Sciatic nerve (tissue), 2 donors: ENCODE measurements around the gene CRYBG3. TPM values are rescaled to one million over a fixed set of nuclear protein-coding genes. Genes with fewer than 3 reads are reported as not detected.
A peak's percentile ranks its signal among the peaks of the same experiment; 100 is the strongest.
"Not testable (repeated sequence)": the region's sequence is repeated elsewhere in the genome, so short reads cannot be mapped to it uniquely, and the experiment has no call there.

ENCODE experiments used
- ATAC-seq: fragments of 200-7000 bp; cut with Tn5 transposase; one replicate; pipeline ENCODE4 v1.9.1; 2020; ENCODE audit warnings: mild to moderate bottlenecking, moderate library complexity
- DNase-seq: peaks from one replicate; pipeline ENCODE4 v3.0.0-alpha.2; 2020; ENCODE audit warnings: low spot score
- intact Hi-C: fragments of 100-400 bp; cut with DNase I; formaldehyde crosslinking; loops from one replicate; pipeline ENCODE4 v1.14.2; 2022
- total RNA-seq: library from RNA; stranded (reverse); fragmentation: NEBNext Ultra II Directional; extraction: Animal tissue kit (Norgen Biotek cat#: 25700); gene quantifications from one replicate; pipeline ENCODE4 v1.2.1, GENCODE V29; 2021
- donor health status: DM: no; HTN: no; CAD: no.
- donor health status: DM: no; HTN: no; CAD: no.

CRYBG3 gene
- total RNA-seq, 1 donor from 2014 or later: 59.3 TPM

DNA sequence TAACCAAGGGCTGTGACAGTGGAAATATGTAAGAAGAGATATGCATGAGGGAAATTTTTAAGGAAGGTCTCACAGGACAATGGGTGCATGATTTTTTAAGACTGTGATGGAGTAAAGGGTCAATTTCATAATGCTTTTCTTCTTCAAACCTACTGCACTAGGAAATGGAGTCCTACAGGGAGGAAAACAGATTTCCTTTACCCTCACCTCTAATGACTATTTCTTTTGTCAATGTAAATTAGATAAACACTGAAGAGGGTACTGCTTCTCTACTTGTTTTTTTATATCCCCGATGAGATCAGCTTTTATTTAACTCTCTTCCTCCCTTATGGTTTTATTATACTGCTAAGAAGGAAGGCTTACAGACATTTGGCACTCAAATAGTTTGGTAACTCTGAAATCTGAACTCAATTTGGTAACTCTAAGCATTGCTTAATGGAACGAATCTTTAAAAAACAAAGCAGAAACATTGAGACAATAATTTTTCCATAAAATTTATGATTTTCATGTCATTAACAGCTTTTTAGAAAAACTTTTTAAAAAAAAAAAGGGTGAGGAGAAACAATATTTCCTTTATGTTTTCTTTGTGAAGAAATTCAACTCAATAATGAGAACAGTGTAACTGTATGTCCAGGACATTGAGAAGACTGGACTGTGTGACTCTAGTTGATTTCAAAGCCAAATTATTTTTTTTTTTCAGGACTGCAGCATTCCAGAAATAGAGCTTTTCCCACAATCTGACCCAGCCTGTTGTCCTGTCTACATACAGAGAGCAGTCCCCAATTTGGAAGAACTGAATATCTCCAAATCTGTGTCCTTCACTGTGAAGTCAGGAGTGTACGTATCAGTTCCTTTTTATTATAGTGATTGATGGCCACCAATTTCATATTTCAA, 64.4 kb downstream of the CRYBG3 start:
- intact Hi-C loops: no loop called here
- ATAC-seq (peak; percentile 69), DNase-seq (no peak)

DNA sequence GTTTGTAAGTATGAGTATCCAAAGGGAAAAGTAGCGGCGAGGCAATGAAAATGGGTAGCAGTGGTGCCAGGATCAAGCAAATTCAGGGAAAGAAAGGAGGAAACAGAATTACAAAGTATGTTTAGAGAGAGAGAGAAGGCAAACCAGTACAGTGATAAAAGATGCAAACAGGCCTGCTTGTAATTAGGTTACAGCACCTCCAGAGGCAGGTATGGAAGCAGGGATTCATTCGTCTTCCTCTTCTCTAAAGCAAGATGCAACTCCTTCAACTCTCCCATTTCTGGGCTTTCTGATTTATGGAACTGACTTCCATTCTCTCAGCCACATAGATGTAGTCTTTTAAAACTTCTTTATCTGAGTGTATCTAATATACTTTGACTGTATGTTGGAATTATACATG, 68.0 kb downstream of the CRYBG3 start:
- intact Hi-C loops: no loop called here
- ATAC-seq: no peak
- no peak for DNase-seq

DNA sequence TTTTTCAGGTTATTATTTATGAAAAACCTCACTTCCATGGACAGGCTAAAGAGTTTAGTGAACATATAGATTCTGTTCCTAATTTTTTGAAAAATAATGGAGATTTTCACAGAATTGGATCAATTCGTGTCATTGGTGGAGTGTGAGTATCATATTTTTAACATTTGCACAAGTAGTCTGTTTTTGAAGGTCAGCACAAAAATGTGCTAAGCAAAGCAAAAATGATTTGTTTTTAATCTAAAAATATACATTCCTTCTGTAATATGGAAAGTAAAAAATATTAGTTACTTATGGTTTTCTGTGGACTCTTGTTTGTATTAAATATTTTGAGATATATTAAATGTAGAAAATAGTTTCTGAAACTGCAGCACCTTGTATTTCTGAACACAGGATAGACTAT, 71.0 kb downstream of the CRYBG3 start:
- no peak for ATAC-seq
- DNase-seq: no peak
- intact Hi-C loops: no loop called here

DNA sequence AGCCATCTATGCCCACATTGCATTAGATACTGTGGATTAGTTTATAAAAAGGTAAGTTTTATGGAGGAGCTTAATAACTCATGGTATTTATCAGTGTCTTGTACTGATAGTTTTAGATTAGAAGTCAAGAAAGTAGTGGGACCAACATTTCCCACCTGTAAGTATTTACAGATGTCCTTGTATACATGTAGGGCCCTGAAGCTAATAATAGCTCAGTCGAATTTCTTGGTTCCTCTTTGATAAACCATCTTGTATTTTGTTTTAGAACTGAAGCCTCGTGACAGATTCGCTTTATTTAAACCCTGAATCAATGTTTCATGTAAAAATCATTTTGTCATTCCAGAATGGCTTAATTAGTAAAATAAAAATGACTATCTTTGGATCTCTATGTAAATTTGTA, 73.4 kb downstream of the CRYBG3 start:
- ATAC-seq: no peak
- intact Hi-C loops: no loop called here
- DNase-seq: no peak

- ATAC-seq (no peak), DNase-seq (no peak)
- intact Hi-C loops: no loop called here
These were observed 74.3 kb downstream of the CRYBG3 start for GRCh38 chr3:97896129-97896528.

DNA sequence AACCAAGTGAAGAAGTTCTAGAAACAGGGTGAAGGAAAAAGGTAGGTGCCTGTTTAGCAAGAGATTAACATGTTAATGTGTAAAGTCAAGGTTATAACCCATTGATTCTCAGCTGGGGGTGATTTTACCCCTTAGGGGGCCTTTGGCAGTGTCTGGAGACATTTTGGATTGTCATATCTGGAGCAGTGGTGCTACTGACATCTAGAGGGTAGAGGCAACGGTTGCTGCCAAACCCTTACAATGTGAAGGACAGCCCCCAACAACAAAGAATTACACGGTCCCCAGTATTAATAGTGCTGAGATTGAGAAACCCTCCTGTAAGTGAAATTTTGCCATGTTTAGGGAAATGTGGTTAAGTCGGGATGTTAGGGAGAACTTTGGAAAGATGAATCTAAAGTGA, 74.7 kb downstream of the CRYBG3 start:
- intact Hi-C loops: no loop called here
- no peak for DNase-seq
- no peak for ATAC-seq

DNA sequence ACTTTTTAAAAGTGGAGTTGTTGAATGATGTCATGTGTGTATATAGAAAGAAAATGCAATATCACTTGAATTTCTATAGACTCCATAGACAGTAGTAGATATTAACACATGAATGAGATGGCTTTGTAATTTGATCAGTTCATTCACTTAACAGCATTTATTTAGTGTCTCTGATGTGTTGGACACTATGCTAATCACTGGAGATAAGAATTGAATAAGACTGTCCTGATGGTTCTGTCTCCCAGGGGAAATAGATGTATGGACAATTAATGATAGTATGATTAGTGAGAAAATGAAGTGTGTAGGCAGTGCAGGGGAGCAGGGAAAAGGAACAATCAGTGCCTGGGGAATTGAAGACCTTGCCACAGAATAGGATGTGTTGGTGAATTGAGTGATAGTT, 77.5 kb downstream of the CRYBG3 start:
- DNase-seq (no peak), ATAC-seq (no peak)
- intact Hi-C loops: no loop called here

GRCh38 chr3:97901313-97902248, 79.8 kb downstream of the CRYBG3 start:
- ATAC-seq (peak; percentile 69), DNase-seq (no peak)
- intact Hi-C loops: no loop called here

- intact Hi-C loops, ATAC-seq, DNase-seq: not testable (repeated sequence)
These were observed 88.0 kb downstream of the CRYBG3 start for GRCh38 chr3:97909830-97910229.

DNA sequence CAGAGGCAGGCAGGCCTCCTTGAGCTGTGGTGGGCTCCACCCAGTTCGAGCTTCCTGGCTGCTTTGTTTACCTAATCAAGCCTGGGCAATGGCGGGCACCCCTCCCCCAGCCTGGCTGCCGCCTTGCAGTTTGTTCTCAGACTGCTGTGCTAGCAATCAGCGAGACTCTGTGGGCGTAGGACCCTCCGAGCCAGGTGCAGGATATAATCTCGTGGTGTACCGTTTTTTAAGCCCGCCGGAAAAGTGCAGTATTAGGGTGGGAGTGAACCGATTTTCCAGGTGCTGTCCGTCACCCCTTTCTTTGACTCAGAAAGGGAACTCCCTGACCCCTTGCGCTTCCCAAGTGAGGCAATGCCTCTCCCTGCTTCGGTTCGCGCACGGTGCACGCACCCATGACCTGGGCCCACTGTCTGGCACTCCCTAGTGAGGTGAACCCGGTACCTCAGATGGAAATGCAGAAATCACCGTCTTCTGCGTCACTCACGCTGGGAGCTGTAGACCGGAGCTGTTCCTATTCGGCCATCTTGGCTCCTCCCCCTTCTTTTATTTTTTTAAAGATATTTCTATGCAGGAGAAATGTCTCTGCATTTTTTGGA, 88.5 kb downstream of the CRYBG3 start:
- intact Hi-C loops, ATAC-seq: not testable (repeated sequence)

DNA sequence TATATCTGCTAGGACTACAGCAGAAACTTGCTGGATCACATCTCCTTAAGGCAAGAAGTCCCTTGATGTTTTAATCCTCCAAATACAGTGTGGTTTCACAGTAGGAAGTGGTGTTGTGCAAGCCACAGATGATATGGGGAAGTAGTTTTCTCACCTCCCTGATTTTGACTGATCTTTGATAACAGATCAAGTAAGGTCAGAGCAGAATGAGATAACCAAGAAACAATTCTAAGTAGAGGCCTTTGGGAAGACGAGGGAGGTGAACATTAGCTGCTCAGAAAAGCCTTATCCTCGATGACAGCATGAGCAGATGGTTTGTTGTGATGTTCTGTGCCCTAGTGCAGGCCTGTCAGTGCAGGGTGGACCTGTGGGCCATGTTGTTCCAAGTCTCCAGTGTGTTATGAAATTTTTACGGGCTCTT, 89.1 kb downstream of the CRYBG3 start:
- no peak for DNase-seq
- intact Hi-C loops: no loop called here
- peak; percentile 72 for ATAC-seq

More for the DNA sequence above, 88.5 kb downstream of the CRYBG3 start:
- DNase-seq: not testable (repeated sequence)

DNA sequence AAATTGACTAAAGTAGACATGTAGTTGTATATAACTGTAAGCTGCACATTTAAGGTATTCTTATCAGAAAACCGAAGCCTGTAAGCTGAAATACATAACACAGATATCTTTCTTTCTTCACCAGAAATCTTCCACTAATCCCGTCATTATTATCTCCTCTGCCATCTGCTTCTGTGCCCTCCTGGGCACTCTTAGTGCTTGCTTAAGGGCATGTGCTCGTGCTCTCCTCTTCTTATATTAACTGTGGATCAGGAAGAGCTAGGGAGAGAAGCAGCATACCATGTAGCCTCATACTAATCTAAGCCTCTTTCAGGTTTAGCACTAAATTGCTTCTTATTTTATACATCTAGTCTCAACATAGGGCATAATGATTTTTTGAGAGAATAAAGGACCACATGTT, 89.6 kb downstream of the CRYBG3 start:
- DNase-seq: no peak
- no peak for ATAC-seq

GRCh38 chr3:97914388-97914787, 92.6 kb downstream of the CRYBG3 start:
- DNase-seq (no peak), ATAC-seq (no peak)
- intact Hi-C loops: no loop called here

More for the DNA sequence above, 89.6 kb downstream of the CRYBG3 start:
- intact Hi-C loops: no loop called here

DNA sequence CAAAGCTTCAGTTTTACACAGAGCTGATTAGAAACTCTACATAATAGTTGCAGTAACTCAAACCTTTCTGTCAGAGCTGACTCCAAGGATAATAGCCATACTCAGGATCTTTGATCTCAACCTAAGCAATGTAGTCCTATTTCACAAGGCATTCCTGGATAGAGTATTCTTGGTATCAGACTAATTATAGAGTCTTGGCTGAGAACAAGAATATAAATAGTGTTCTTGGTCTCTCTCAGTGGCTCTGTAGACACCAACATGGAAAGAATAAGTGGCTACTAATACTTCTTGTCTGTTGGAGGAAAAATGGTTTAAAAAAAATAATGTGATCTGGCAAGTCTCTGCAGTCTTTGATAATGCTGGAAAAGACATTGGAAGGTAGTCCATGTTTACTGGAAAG, 94.8 kb downstream of the CRYBG3 start:
- intact Hi-C loops: no loop called here
- ATAC-seq (no peak), DNase-seq (no peak)

GRCh38 chr3:97917813-97918536, 96.2 kb downstream of the CRYBG3 start:
- intact Hi-C loops: no loop called here
- ATAC-seq (peak; percentile 38), DNase-seq (no peak)

DNA sequence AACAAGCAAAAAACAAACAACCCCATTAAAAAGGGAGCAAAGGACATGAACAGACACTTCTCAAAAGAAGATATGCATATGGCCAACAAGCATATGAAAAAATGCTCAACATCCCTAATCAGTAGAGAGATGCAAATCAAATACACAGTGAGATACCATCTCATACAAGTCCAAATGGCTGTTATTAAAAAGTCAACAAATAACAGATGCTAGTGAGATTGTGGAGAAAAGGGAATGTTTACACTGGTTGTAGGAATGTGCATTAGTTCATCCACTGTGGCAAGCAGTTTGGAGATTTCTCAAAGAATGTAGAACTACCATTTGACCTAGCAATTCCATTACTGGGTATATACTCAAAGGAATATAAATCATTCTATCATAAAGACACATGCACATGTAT, 105.9 kb downstream of the CRYBG3 start:
- intact Hi-C loops: no loop called here
- no peak for ATAC-seq
- DNase-seq: no peak

DNA sequence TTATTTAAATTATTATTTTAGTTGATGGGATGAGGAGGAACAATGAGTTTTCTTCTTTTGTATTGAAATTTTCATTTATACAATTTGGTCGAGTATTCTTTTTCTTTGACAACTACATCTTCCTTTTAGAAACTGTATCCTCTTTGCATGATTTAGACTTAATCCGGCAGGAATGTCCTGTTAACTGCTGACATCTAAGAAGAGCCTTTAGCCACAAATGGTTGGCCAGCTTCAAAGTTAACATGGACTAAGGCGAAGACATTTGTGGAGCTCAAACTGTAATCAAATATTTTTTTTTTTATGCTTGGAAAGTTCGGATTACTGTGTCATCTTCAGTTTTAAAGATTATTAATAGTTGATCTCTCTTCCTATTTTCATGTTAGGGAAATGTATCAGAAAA, 107.2 kb downstream of the CRYBG3 start:
- intact Hi-C loops: no loop called here
- DNase-seq (no peak), ATAC-seq (no peak)

DNA sequence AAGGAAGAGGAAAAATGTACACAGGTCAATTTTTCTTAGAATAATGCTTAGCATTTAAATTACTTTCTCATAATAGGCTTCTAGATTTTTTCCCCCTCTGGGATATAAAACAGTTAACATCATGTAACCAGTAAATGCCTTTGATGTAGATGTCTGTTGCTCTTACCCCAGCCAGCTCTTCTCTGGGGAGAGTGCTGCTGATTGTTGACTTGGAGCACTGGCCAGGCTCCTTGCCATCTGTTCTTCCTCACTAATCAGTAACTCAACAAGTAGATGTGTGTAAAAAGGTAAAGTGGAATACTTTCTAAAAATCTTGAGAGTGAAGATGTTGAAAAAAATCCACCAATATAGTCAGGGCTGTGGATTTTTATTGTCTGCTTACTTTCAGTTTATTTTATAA, 108.2 kb downstream of the CRYBG3 start:
- ATAC-seq (no peak), DNase-seq (no peak)
- intact Hi-C loops: loop anchor here (5.0 kb wide), 1 partner anchor 923 kb away; no protein-coding TSS in a partner anchor

DNA sequence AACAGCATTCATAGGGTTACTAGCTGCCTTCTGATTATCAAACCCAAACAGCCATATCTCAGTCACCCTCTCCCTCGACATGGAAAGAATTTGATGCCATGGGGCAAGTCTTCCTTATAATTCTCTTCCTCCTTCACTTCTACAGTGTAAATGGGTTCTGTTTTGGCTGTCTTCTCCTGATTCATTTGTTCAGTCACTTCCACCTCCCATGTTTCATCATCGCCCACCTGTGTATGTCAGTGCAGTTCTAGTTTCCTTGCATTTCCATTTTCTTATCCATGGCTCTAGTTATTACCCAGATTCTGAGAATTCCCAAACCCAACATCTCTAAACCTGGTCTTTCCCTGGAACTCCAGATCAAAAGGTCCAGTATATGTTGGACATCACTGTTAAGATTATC, 109.4 kb downstream of the CRYBG3 start:
- no peak for DNase-seq
- intact Hi-C loops: loop anchor here (5.0 kb wide), 1 partner anchor 924 kb away; no protein-coding TSS in a partner anchor
- ATAC-seq: no peak
